MM.1S (cell line): ENCODE measurements around the gene CLDN11.

Source experiments
- DNase-seq: peaks from one replicate; pipeline ENCODE4 v3.0.0-alpha.2; 2015
- H2AFZ ChIP-seq: fragments of 300-600 bp; sonication (generic); 2 replicates; pipeline ENCODE4 v1.6.0; 2016; ENCODE audit warnings: antibody characterized with exemption, low read length
- H3F3A ChIP-seq: fragments of 300-600 bp; sonication (generic); 2 replicates; pipeline ENCODE4 v1.6.1; 2016; ENCODE audit warnings: mild to moderate bottlenecking, antibody characterized with exemption, low read length, moderate library complexity, mixed read lengths; ENCODE audit not compliant: insufficient read depth
- H3K27ac ChIP-seq: fragments of 300-600 bp; sonication (generic); 2 replicates; pipeline ENCODE4 v1.5.1; 2016; ENCODE audit warnings: mild to moderate bottlenecking, low read length
- H3K27me3 ChIP-seq: fragments of 300-600 bp; sonication (generic); replicated peaks from 2 replicates; pipeline ENCODE4 v1.6.0; 2016; ENCODE audit warnings: low read length; ENCODE audit not compliant: insufficient read depth
- H3K36me3 ChIP-seq: fragments of 300-600 bp; sonication (generic); replicated peaks from 2 replicates; pipeline ENCODE4 v1.6.1; 2016; ENCODE audit warnings: mild to moderate bottlenecking, low read length, mixed read lengths; ENCODE audit not compliant: insufficient read depth
- H3K4me1 ChIP-seq: fragments of 300-600 bp; sonication (generic); 2 replicates; pipeline ENCODE4 v1.6.1; 2016; ENCODE audit warnings: low read length, mixed read lengths
- H3K4me2 ChIP-seq: fragments of 300-600 bp; sonication (generic); 2 replicates; pipeline ENCODE4 v1.6.0; 2016; ENCODE audit warnings: low read depth, low read length
- H3K4me3 ChIP-seq: fragments of 300-600 bp; sonication (generic); 2 replicates; pipeline ENCODE4 v1.5.1; 2016; ENCODE audit warnings: low read length, mixed read lengths
- H3K79me2 ChIP-seq: fragments of 300-600 bp; sonication (generic); 2 replicates; pipeline ENCODE4 v1.6.1; 2016; ENCODE audit warnings: mixed run types, low read length, mixed read lengths
- H3K9ac ChIP-seq: fragments of 300-600 bp; sonication (generic); 2 replicates; pipeline ENCODE4 v1.6.1; 2016; ENCODE audit warnings: low read length, mixed read lengths
- H3K9me2 ChIP-seq: fragments of 300-600 bp; sonication (generic); replicated peaks from 2 replicates; pipeline ENCODE4 v1.6.1; 2016; ENCODE audit warnings: mild to moderate bottlenecking, low read length, mixed read lengths; ENCODE audit not compliant: insufficient read depth
- H3K9me3 ChIP-seq: fragments of 300-600 bp; sonication (generic); replicated peaks from 2 replicates; pipeline ENCODE4 v1.6.1; 2016; ENCODE audit warnings: mild to moderate bottlenecking, low read length, mixed read lengths; ENCODE audit not compliant: insufficient read depth
- H4K20me1 ChIP-seq: fragments of 300-600 bp; sonication (generic); 2 replicates; pipeline ENCODE4 v1.6.1; 2016; ENCODE audit warnings: mild to moderate bottlenecking, low read length, moderate library complexity, mixed read lengths; ENCODE audit not compliant: insufficient read depth
- EZH2 ChIP-seq: fragments of 300-600 bp; sonication (generic); optimal IDR thresholded peaks from 2 replicates; pipeline ENCODE3; 2017; ENCODE audit warnings: low read depth, mild to moderate bottlenecking, antibody characterized with exemption, low read length, mixed read lengths
- EZH2phosphoT487 ChIP-seq: fragments of 300-600 bp; sonication (generic); IDR thresholded peaks from 2 replicates; pipeline ENCODE4 v1.6.1; 2018; ENCODE audit warnings: antibody characterized with exemption, low read length
- TF ChIP-seq, protein P1 (sequence below): fragments of 300-600 bp; sonication (generic); IDR thresholded peaks from 2 replicates; pipeline ENCODE4 v1.5.1; 2016; ENCODE audit warnings: antibody characterized with exemption, low read length, mixed read lengths

CLDN11 gene

DNA sequence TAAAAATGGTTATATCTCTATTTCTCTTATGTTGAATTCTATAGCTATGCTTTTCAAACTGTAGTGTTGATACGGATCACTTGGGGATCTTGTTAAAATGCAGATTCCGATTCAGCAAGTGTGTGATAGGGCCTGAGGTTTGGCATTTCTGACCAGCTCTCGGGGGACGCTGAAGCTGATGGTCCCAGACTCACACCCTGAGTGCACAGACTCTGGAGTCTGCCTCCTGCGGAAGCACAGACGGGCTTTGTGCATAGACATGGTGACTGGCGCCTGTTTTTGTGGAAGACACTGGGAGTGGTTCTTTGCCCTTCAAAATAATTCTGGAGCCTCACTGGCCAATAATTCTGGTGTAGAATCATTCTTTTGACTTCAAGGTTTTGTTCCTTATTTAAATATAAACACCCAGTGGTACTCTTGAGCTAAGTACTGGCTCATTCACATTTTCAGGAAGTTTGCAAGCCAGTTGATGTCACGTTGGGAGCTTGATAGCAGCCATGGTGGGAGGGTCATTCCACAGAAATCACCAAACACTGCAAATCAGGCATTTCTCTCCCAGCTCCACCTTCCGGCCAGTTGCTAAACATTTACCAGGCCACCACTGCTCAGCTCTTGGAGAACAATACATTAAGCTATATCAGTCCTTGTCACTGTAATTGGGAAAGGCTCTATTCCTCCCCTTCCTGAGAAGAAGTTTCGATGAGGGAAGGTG, 19.2 kb downstream of the CLDN11 start:
- H3K9me3 ChIP-seq, result no peaks in the 10 kb centered on the region
- TF ChIP-seq, protein P1, sequence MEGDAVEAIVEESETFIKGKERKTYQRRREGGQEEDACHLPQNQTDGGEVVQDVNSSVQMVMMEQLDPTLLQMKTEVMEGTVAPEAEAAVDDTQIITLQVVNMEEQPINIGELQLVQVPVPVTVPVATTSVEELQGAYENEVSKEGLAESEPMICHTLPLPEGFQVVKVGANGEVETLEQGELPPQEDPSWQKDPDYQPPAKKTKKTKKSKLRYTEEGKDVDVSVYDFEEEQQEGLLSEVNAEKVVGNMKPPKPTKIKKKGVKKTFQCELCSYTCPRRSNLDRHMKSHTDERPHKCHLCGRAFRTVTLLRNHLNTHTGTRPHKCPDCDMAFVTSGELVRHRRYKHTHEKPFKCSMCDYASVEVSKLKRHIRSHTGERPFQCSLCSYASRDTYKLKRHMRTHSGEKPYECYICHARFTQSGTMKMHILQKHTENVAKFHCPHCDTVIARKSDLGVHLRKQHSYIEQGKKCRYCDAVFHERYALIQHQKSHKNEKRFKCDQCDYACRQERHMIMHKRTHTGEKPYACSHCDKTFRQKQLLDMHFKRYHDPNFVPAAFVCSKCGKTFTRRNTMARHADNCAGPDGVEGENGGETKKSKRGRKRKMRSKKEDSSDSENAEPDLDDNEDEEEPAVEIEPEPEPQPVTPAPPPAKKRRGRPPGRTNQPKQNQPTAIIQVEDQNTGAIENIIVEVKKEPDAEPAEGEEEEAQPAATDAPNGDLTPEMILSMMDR, result no peak
- TF ChIP-seq EZH2phosphoT487, result no peak
- no peak overlapping the region for H3K4me3 ChIP-seq
- no peaks in the 10 kb centered on the region for H3K36me3 ChIP-seq
- H3K4me2 ChIP-seq, result no peak overlapping the region
- H3K79me2 ChIP-seq, result no peaks in the 10 kb centered on the region
- no peak overlapping the region for H2AFZ ChIP-seq
- H4K20me1 ChIP-seq, result no peaks in the 10 kb centered on the region
- no peak overlapping the region for H3K27ac ChIP-seq
- H3K27me3 ChIP-seq, result no peaks in the 10 kb centered on the region
- no peaks in the 10 kb centered on the region for H3K4me1 ChIP-seq
- H3K9me2 ChIP-seq, result no peaks in the 10 kb centered on the region
- no peak overlapping the region for H3K9ac ChIP-seq
- H3F3A ChIP-seq, result no peaks in the 10 kb centered on the region
- no peak for DNase-seq

DNA sequence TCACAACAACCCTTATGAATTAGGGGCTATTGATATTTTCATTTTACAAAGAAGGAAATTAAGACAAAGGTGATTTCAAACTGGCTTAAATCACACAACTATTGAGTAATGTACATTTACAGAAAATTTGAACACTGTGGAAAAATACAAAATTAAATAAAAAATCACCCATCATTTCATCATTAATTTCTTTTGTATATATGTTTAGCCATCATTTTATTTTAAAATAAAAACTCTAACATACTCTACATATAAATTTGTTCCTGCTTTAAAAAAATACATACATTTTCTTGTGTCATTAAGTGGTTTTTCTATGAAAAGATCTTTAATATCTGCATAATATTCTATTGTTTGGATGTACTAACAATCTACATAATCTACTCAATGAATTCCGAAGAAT, 20.2 kb downstream of the CLDN11 start:
- H3K9me3 ChIP-seq, result no peaks in the 10 kb centered on the region
- H3K9ac ChIP-seq, result no peak overlapping the region
- no peaks in the 10 kb centered on the region for H4K20me1 ChIP-seq
- no peaks in the 10 kb centered on the region for H3K27me3 ChIP-seq
- no peaks in the 10 kb centered on the region for H3K4me1 ChIP-seq
- no peak overlapping the region for H2AFZ ChIP-seq
- H3K9me2 ChIP-seq, result no peaks in the 10 kb centered on the region
- H3K4me3 ChIP-seq, result no peak overlapping the region
- no peaks in the 10 kb centered on the region for H3F3A ChIP-seq
- TF ChIP-seq EZH2phosphoT487, result no peak
- TF ChIP-seq, protein P1, result no peak
- no peak for TF ChIP-seq EZH2
- DNase-seq, result no peak
- H3K4me2 ChIP-seq, result no peak overlapping the region
- H3K36me3 ChIP-seq, result no peaks in the 10 kb centered on the region
- H3K79me2 ChIP-seq, result no peaks in the 10 kb centered on the region
- no peak overlapping the region for H3K27ac ChIP-seq

- Histone ChIP-seq H3K9me2 (no peaks in the 10 kb centered on the region), H3K9me3 (no peaks in the 10 kb centered on the region), H2AFZ (no peak overlapping the region), H4K20me1 (no peaks in the 10 kb centered on the region), H3K27me3 (no peaks in the 10 kb centered on the region), H3K36me3 (no peaks in the 10 kb centered on the region), H3K4me1 (no peaks in the 10 kb centered on the region), H3K79me2 (no peaks in the 10 kb centered on the region), H3K4me2 (no peak overlapping the region), H3K4me3 (no peak overlapping the region), H3K9ac (no peak overlapping the region), H3F3A (no peaks in the 10 kb centered on the region), H3K27ac (no peak overlapping the region)
- DNase-seq, result no peak
- TF ChIP-seq, protein P1, result no peak
- TF ChIP-seq EZH2phosphoT487 (no peak), EZH2 (no peak)
Measured at GRCh38 chr3:170440344-170440743, 21.7 kb downstream of the CLDN11 start.
